GM12878 (cell line): ENCODE results near the gene HYAL1.

Experiments used
- BCL11A ChIP-seq: IDR thresholded peaks from 2 replicates; pipeline ENCODE4 v1.6.1; 2011; ENCODE audit warnings: low read depth, low read length
- HDGF ChIP-seq: fragments of 450-650 bp; IDR thresholded peaks from 2 replicates; pipeline ENCODE4 v1.6.1; 2016; ENCODE audit warnings: antibody characterized with exemption
- PML ChIP-seq: IDR thresholded peaks from 2 replicates; pipeline ENCODE4 v1.6.1; 2012; ENCODE audit warnings: low read length, inconsistent platforms
- POLR2A ChIP-seq: IDR thresholded peaks from 2 replicates; pipeline ENCODE4 v1.6.1; 2011; ENCODE audit warnings: low read depth, mild to moderate bottlenecking, low read length
- POLR2AphosphoS5 ChIP-seq: IDR thresholded peaks from 2 replicates; pipeline ENCODE4 v1.6.1; 2011; ENCODE audit warnings: mild to moderate bottlenecking, low read length, inconsistent platforms
- STAT1 ChIP-seq: fragments of 450-650 bp; conservative IDR thresholded peaks from 2 replicates; pipeline ENCODE4 v1.6.1; 2014; ENCODE audit warnings: antibody characterized with exemption, mild to moderate bottlenecking
- YBX1 ChIP-seq: fragments of 450-650 bp; IDR thresholded peaks from 2 replicates; pipeline ENCODE4 v1.6.1; 2016; ENCODE audit warnings: antibody characterized with exemption
- TF ChIP-seq, protein P1 (sequence below), 3 experiments: IDR thresholded peaks in 2 of 3; conservative IDR thresholded peaks in 1 of 3; 2 replicates each; pipeline ENCODE4 v1.5.1; 2011; ENCODE audit warnings: low read depth in 3 of 3, low read length in 3 of 3, mild to moderate bottlenecking in 3 of 3, control low read depth in 2 of 3, moderate library complexity in 2 of 3, inconsistent platforms in 1 of 3, mixed read lengths in 1 of 3; ENCODE audit not compliant: control insufficient read depth in 2 of 3, insufficient read depth in 1 of 3; ENCODE audit errors: extremely low read depth in 1 of 3
- TF ChIP-seq, protein P2 (sequence below): fragments of 450-650 bp; formaldehyde crosslinking; IDR thresholded peaks from 2 replicates; pipeline ENCODE4 v1.5.0; 2022; ENCODE audit warnings: mild to moderate bottlenecking, missing genetic modification characterization
- TF ChIP-seq, protein P3 (sequence below): fragments of 450-650 bp; formaldehyde crosslinking; IDR thresholded peaks from 2 replicates; pipeline ENCODE4 v1.4.0; 2020; ENCODE audit warnings: mild to moderate bottlenecking, moderate library complexity

DNA sequence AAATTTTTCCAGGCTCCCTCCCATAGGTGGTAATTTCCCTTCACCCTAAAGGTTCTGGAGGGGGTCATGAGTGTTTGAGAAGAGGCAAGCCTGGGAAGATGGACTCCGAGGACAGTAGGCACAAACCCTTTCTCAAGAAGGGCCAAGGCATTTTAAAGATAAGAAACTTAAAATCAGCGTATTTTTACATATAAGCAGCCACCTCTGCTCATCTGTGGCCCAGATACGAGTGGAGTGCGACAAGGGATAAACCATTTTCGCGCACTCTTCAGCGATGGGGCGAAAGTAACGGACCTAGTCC lies 36.7 kb upstream of the HYAL1 start:
- no peak for TF ChIP-seq PML
- TF ChIP-seq BCL11A, result no peak
- TF ChIP-seq, protein P1, sequence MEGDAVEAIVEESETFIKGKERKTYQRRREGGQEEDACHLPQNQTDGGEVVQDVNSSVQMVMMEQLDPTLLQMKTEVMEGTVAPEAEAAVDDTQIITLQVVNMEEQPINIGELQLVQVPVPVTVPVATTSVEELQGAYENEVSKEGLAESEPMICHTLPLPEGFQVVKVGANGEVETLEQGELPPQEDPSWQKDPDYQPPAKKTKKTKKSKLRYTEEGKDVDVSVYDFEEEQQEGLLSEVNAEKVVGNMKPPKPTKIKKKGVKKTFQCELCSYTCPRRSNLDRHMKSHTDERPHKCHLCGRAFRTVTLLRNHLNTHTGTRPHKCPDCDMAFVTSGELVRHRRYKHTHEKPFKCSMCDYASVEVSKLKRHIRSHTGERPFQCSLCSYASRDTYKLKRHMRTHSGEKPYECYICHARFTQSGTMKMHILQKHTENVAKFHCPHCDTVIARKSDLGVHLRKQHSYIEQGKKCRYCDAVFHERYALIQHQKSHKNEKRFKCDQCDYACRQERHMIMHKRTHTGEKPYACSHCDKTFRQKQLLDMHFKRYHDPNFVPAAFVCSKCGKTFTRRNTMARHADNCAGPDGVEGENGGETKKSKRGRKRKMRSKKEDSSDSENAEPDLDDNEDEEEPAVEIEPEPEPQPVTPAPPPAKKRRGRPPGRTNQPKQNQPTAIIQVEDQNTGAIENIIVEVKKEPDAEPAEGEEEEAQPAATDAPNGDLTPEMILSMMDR (IDR thresholded peaks at IDR 0.05 in 2 of 3, conservative IDR thresholded peaks at IDR 0.05 in 1 of 3; ENCODE audit: control insufficient read depth in 2 of 3, extremely low read depth in 1 of 3, insufficient read depth in 1 of 3, low read depth in 3 of 3, low read length in 3 of 3), result no peak
- TF ChIP-seq YBX1, result no peak
- no peak for TF ChIP-seq POLR2AphosphoS5
- TF ChIP-seq STAT1, result no peak
- no peak for TF ChIP-seq HDGF
- TF ChIP-seq, protein P2, sequence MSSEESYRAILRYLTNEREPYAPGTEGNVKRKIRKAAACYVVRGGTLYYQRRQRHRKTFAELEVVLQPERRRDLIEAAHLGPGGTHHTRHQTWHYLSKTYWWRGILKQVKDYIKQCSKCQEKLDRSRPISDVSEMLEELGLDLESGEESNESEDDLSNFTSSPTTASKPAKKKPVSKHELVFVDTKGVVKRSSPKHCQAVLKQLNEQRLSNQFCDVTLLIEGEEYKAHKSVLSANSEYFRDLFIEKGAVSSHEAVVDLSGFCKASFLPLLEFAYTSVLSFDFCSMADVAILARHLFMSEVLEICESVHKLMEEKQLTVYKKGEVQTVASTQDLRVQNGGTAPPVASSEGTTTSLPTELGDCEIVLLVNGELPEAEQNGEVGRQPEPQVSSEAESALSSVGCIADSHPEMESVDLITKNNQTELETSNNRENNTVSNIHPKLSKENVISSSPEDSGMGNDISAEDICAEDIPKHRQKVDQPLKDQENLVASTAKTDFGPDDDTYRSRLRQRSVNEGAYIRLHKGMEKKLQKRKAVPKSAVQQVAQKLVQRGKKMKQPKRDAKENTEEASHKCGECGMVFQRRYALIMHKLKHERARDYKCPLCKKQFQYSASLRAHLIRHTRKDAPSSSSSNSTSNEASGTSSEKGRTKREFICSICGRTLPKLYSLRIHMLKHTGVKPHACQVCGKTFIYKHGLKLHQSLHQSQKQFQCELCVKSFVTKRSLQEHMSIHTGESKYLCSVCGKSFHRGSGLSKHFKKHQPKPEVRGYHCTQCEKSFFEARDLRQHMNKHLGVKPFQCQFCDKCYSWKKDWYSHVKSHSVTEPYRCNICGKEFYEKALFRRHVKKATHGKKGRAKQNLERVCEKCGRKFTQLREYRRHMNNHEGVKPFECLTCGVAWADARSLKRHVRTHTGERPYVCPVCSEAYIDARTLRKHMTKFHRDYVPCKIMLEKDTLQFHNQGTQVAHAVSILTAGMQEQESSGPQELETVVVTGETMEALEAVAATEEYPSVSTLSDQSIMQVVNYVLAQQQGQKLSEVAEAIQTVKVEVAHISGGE (CRISPR knock-in tag), result no peak
- TF ChIP-seq, protein P3, sequence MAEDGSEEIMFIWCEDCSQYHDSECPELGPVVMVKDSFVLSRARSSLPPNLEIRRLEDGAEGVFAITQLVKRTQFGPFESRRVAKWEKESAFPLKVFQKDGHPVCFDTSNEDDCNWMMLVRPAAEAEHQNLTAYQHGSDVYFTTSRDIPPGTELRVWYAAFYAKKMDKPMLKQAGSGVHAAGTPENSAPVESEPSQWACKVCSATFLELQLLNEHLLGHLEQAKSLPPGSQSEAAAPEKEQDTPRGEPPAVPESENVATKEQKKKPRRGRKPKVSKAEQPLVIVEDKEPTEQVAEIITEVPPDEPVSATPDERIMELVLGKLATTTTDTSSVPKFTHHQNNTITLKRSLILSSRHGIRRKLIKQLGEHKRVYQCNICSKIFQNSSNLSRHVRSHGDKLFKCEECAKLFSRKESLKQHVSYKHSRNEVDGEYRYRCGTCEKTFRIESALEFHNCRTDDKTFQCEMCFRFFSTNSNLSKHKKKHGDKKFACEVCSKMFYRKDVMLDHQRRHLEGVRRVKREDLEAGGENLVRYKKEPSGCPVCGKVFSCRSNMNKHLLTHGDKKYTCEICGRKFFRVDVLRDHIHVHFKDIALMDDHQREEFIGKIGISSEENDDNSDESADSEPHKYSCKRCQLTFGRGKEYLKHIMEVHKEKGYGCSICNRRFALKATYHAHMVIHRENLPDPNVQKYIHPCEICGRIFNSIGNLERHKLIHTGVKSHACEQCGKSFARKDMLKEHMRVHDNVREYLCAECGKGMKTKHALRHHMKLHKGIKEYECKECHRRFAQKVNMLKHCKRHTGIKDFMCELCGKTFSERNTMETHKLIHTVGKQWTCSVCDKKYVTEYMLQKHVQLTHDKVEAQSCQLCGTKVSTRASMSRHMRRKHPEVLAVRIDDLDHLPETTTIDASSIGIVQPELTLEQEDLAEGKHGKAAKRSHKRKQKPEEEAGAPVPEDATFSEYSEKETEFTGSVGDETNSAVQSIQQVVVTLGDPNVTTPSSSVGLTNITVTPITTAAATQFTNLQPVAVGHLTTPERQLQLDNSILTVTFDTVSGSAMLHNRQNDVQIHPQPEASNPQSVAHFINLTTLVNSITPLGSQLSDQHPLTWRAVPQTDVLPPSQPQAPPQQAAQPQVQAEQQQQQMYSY (CRISPR knock-in tag), result no peak
- TF ChIP-seq POLR2A, result no peak
